Neural progenitor cell (in vitro differentiated cells): ENCODE measurements around the gene MACROD2.

Experiments used
- EZH2phosphoT487 ChIP-seq: fragments of 200-600 bp; sonication (generic); IDR thresholded peaks from 2 replicates; pipeline ENCODE4 v1.6.1; 2017; ENCODE audit warnings: antibody characterized with exemption
- TF ChIP-seq, protein P1 (sequence below): fragments of 200-600 bp; sonication (generic); IDR thresholded peaks from 2 replicates; pipeline ENCODE4 v1.5.1; 2017; ENCODE audit warnings: antibody characterized with exemption, mild to moderate bottlenecking

DNA sequence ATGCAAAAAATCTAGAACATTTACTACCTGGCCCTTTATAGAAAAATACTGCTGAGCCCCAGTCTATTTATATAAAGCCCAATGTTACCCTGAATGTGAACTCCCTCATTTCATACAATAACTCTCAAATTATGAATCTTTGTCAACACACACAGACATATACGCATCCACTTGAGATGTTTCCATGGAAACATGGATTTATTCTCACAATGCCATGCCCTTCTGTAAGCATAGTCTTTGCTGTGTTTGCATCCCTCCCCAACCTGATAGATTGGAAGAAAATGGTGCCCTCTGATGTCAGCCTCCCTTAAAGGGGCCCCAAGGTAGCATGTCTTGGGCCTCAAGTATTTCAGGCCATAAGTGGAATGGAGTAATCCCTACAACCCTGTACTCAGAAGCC, 2004.8 kb downstream of the MACROD2 start:
- TF ChIP-seq, protein P1, sequence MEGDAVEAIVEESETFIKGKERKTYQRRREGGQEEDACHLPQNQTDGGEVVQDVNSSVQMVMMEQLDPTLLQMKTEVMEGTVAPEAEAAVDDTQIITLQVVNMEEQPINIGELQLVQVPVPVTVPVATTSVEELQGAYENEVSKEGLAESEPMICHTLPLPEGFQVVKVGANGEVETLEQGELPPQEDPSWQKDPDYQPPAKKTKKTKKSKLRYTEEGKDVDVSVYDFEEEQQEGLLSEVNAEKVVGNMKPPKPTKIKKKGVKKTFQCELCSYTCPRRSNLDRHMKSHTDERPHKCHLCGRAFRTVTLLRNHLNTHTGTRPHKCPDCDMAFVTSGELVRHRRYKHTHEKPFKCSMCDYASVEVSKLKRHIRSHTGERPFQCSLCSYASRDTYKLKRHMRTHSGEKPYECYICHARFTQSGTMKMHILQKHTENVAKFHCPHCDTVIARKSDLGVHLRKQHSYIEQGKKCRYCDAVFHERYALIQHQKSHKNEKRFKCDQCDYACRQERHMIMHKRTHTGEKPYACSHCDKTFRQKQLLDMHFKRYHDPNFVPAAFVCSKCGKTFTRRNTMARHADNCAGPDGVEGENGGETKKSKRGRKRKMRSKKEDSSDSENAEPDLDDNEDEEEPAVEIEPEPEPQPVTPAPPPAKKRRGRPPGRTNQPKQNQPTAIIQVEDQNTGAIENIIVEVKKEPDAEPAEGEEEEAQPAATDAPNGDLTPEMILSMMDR, result no peak
- no peak for TF ChIP-seq EZH2phosphoT487
